H9 (cell line): ENCODE results near the gene KLK11. TPM values are rescaled to one million over a fixed set of nuclear protein-coding genes. Genes with fewer than 3 reads are reported as not detected.
A peak's percentile ranks its signal among the peaks of the same experiment; 100 is the strongest.

Source experiments
- DNase-seq: peaks from one replicate; pipeline ENCODE4 v3.0.0-alpha.2; 2017
- H2AFZ ChIP-seq: one replicate; pipeline ENCODE4 v1.6.1; 2013; ENCODE audit warnings: mild to moderate bottlenecking, low read length, control low read depth, moderate library complexity
- H2AK5ac ChIP-seq: 2 replicates; pipeline ENCODE4 v1.6.1; 2013; ENCODE audit warnings: low read length, control low read depth, mixed read lengths; ENCODE audit not compliant: insufficient read length
- H2BK120ac ChIP-seq: one replicate; pipeline ENCODE4 v1.6.1; 2013; ENCODE audit warnings: low read depth, mild to moderate bottlenecking, low read length, control low read depth, inconsistent platforms; ENCODE audit not compliant: poor library complexity, severe bottlenecking
- H2BK12ac ChIP-seq: 2 replicates; pipeline ENCODE4 v1.6.1; 2013; ENCODE audit warnings: low read length, control low read depth, mixed read lengths, low read depth; ENCODE audit not compliant: insufficient read length
- H2BK15ac ChIP-seq: 2 replicates; pipeline ENCODE4 v1.6.1; 2013; ENCODE audit warnings: low read depth, low read length, control low read depth
- H2BK20ac ChIP-seq: one replicate; pipeline ENCODE4 v1.6.1; 2013; ENCODE audit warnings: low read depth, mild to moderate bottlenecking, low read length, control low read depth, inconsistent platforms; ENCODE audit not compliant: poor library complexity, severe bottlenecking
- H2BK5ac ChIP-seq: 2 replicates; pipeline ENCODE4 v1.6.1; 2013; ENCODE audit warnings: low read length, control low read depth, mixed read lengths; ENCODE audit not compliant: insufficient read length
- H3K14ac ChIP-seq: 2 replicates; pipeline ENCODE4 v1.6.1; 2013; ENCODE audit warnings: low read length, control low read depth; ENCODE audit not compliant: insufficient read depth
- H3K18ac ChIP-seq: 2 replicates; pipeline ENCODE4 v1.6.1; 2013; ENCODE audit warnings: low read depth, mild to moderate bottlenecking, mixed read lengths, low read length, control low read depth; ENCODE audit not compliant: insufficient read length
- H3K23ac ChIP-seq: 2 replicates; pipeline ENCODE4 v1.6.1; 2013; ENCODE audit warnings: low read length, control low read depth, mixed read lengths, low read depth; ENCODE audit not compliant: insufficient read length
- H3K23me2 ChIP-seq: 2 replicates; pipeline ENCODE4 v1.6.1; 2013; ENCODE audit warnings: low read depth, mild to moderate bottlenecking, mixed read lengths, low read length, control low read depth; ENCODE audit not compliant: insufficient read length, poor library complexity, severe bottlenecking
- H3K27ac ChIP-seq: 2 replicates; pipeline ENCODE4 v1.5.1; 2013; ENCODE audit warnings: low read length, control low read depth, mixed read lengths, low read depth; ENCODE audit not compliant: insufficient read length
- H3K27me3 ChIP-seq: 2 replicates; pipeline ENCODE4 v1.6.1; 2013; ENCODE audit warnings: low read length, control low read depth, inconsistent platforms; ENCODE audit not compliant: insufficient read depth
- H3K4ac ChIP-seq: 2 replicates; pipeline ENCODE4 v1.6.1; 2013; ENCODE audit warnings: low read depth, mild to moderate bottlenecking, control low read depth, inconsistent platforms, low read length, moderate library complexity
- H3K4me1 ChIP-seq: 2 replicates; pipeline ENCODE4 v1.6.1; 2013; ENCODE audit warnings: low read length, control low read depth, inconsistent platforms; ENCODE audit not compliant: insufficient read depth
- H3K4me2 ChIP-seq: 2 replicates; pipeline ENCODE4 v1.6.1; 2013; ENCODE audit warnings: low read length, control low read depth, mixed read lengths; ENCODE audit not compliant: insufficient read length, insufficient read depth
- H3K56ac ChIP-seq: 2 replicates; pipeline ENCODE4 v1.6.1; 2013; ENCODE audit warnings: low read depth, mild to moderate bottlenecking, mixed read lengths, low read length, control low read depth; ENCODE audit not compliant: insufficient read length
- H3K79me1 ChIP-seq: 2 replicates; pipeline ENCODE4 v1.6.1; 2013; ENCODE audit warnings: low read depth, mild to moderate bottlenecking, moderate library complexity, low read length, control low read depth, inconsistent platforms; ENCODE audit not compliant: insufficient read depth, poor library complexity, severe bottlenecking
- H3K79me2 ChIP-seq: 2 replicates; pipeline ENCODE4 v1.6.1; 2013; ENCODE audit warnings: low read length, control low read depth, inconsistent platforms; ENCODE audit not compliant: insufficient read depth
- H3K9ac ChIP-seq: 2 replicates; pipeline ENCODE4 v1.6.1; 2013; ENCODE audit warnings: low read length, control low read depth, mixed read lengths; ENCODE audit not compliant: insufficient read length; ENCODE audit errors: extremely low read depth
- H3K9me3 ChIP-seq: one replicate; pipeline ENCODE4 v1.6.1; 2013; ENCODE audit warnings: low read depth, low read length, inconsistent platforms; ENCODE audit not compliant: control insufficient read depth
- H3T11ph ChIP-seq: one replicate; pipeline ENCODE4 v1.6.1; 2013; ENCODE audit warnings: mild to moderate bottlenecking, low read length, control low read depth, inconsistent platforms
- H4K20me1 ChIP-seq: one replicate; pipeline ENCODE4 v1.6.1; 2013; ENCODE audit not compliant: control insufficient read depth, insufficient read length, insufficient read depth
- H4K5ac ChIP-seq: 2 replicates; pipeline ENCODE4 v1.6.1; 2013; ENCODE audit warnings: low read depth, mild to moderate bottlenecking, mixed read lengths, low read length, control low read depth; ENCODE audit not compliant: insufficient read length
- H4K8ac ChIP-seq: replicated peaks from 2 replicates; pipeline ENCODE4 v1.6.1; 2013; ENCODE audit warnings: low read length, control low read depth, mixed read lengths, low read depth; ENCODE audit not compliant: insufficient read length
- H4K91ac ChIP-seq: 2 replicates; pipeline ENCODE4 v1.6.1; 2013; ENCODE audit warnings: low read depth, mild to moderate bottlenecking, moderate library complexity, mixed read lengths, low read length, control low read depth; ENCODE audit not compliant: insufficient read length
- H3K27ac Mint-ChIP-seq, 3 experiments: 2 replicates in 2 of 3; 3 replicates in 1 of 3; pipeline ENCODE4 v1.8.0; 2020 to 2021; ENCODE audit warnings: mixed read lengths in 3 of 3, mild to moderate bottlenecking in 1 of 3, moderate library complexity in 1 of 3
- H3K27me3 Mint-ChIP-seq: 2 replicates; pipeline ENCODE4 v1.8.0; 2021; ENCODE audit warnings: low read depth, mild to moderate bottlenecking, moderate library complexity, mixed read lengths
- H3K36me3 Mint-ChIP-seq, 3 experiments: 2 replicates in 2 of 3; 3 replicates in 1 of 3; pipeline ENCODE4 v1.8.0; 2020 to 2021; ENCODE audit warnings: low read depth in 3 of 3, mixed read lengths in 3 of 3; ENCODE audit not compliant: insufficient read depth in 1 of 3
- H3K4me1 Mint-ChIP-seq, 2 experiments: 2 replicates each; pipeline ENCODE4 v1.8.0; 2020; ENCODE audit warnings: mixed read lengths in 2 of 2
- H3K4me3 Mint-ChIP-seq, 2 experiments: 2 replicates in 1 of 2; 3 replicates in 1 of 2; pipeline ENCODE4 v1.8.0; 2020 to 2021; ENCODE audit warnings: mild to moderate bottlenecking in 2 of 2, mixed read lengths in 2 of 2, moderate library complexity in 1 of 2
- H3K9me3 Mint-ChIP-seq, 2 experiments: 2 replicates in 1 of 2; 3 replicates in 1 of 2; pipeline ENCODE4 v1.8.0; 2020; ENCODE audit warnings: mild to moderate bottlenecking in 2 of 2, mixed read lengths in 2 of 2, moderate library complexity in 1 of 2
- WGBS: extraction: QIAGEN DNeasy Blood & Tissue Kit; methylation state at CpG from one replicate; pipeline ENCODE4 v1.1.7; 2013; ENCODE audit warnings: missing lambda C conversion rate, low lambda C conversion rate, mixed read lengths; ENCODE audit not compliant: insufficient read length; ENCODE audit errors: extremely low coverage; 5-methylcytosine and 5-hydroxymethylcytosine counted together
- total RNA-seq: library from RNA; stranded (reverse); gene quantifications from 2 replicates; pipeline ENCODE4 v1.2.1, GENCODE V29; 2021
- TF ChIP-seq, protein P1 (sequence below): fragments of 200-600 bp; sonication (generic); conservative IDR thresholded peaks from 3 replicates; pipeline ENCODE4 v1.8.0; 2021; ENCODE audit warnings: antibody characterized with exemption, mild to moderate bottlenecking

Gene KLK11
- total RNA-seq, 1 experiment from 2014 or later = not detected

DNA sequence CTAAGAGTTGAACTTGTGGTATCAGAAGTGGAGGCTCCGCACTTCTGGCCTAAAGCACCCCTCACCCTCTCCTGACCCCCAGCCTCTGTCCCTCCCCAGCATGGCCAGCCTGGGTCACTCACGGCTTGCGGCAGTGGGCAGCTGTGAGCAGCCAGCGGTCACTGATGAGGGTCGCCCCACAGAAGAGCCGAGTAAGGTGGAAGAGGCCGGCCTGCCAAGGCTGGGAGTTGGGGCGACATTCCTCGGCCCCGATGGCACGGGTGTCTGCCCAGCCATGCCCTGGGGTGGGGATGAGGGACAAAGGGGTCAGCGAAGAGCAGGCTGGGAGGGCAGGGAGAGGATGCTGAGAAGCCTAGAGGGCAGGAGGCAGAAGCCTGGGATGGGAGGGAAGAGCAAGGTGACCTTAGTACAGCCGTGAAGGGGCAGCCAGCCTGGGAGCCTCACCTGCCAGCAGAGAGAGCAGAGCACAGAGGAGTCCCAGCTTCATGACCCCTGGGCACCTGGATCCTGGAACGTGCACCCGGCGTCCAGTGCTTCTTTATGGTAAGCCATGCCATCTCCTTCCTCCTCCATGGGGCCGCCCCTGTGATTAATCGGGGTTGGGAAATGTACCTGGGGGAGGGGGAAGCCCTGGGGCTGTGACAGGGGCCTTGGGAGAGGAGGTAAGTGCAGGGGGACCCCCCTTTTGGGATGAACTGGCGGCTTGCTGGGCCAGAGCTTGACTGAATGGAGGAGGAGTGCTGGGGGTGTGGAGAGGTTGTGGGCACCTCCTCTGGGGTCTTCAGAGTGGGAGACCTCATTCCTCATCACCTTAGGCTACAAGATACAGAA, 17.1 kb downstream of the KLK11 start:
- no peaks in the 10 kb centered on the region for H3K79me1 ChIP-seq
- H2BK20ac ChIP-seq = no peak overlapping the region
- H3K27ac Mint-ChIP-seq = no peak overlapping the region
- no peak overlapping the region for H3K4me2 ChIP-seq
- no peak overlapping the region for H3K9ac ChIP-seq
- H3K4me1 Mint-ChIP-seq = peaks cover 3 to 6% of the 10 kb centered on the region in 2 experiments; a peak in 3 of 4 replicates
- no peak overlapping the region for H3K4me3 Mint-ChIP-seq
- no peak overlapping the region for H2BK5ac ChIP-seq
- H2BK120ac ChIP-seq = no peak overlapping the region
- H2BK12ac ChIP-seq = no peak overlapping the region
- H3K23me2 ChIP-seq = peaks cover 3% of the 10 kb centered on the region
- no peaks in the 10 kb centered on the region for H3K4me1 ChIP-seq
- H3K4ac ChIP-seq = no peak overlapping the region
- H3K79me2 ChIP-seq = no peaks in the 10 kb centered on the region
- no peaks in the 10 kb centered on the region for H3K36me3 Mint-ChIP-seq
- H3K9me3 Mint-ChIP-seq = no peaks in the 10 kb centered on the region
- no peak overlapping the region for H4K8ac ChIP-seq
- no peak overlapping the region for H2BK15ac ChIP-seq
- no peak overlapping the region for H4K91ac ChIP-seq
- DNase-seq = no peak
- peaks cover 51% of the 10 kb centered on the region for H3K27me3 Mint-ChIP-seq
- H3K56ac ChIP-seq = no peak overlapping the region
- H2AFZ ChIP-seq = no peak overlapping the region
- TF ChIP-seq, protein P1, sequence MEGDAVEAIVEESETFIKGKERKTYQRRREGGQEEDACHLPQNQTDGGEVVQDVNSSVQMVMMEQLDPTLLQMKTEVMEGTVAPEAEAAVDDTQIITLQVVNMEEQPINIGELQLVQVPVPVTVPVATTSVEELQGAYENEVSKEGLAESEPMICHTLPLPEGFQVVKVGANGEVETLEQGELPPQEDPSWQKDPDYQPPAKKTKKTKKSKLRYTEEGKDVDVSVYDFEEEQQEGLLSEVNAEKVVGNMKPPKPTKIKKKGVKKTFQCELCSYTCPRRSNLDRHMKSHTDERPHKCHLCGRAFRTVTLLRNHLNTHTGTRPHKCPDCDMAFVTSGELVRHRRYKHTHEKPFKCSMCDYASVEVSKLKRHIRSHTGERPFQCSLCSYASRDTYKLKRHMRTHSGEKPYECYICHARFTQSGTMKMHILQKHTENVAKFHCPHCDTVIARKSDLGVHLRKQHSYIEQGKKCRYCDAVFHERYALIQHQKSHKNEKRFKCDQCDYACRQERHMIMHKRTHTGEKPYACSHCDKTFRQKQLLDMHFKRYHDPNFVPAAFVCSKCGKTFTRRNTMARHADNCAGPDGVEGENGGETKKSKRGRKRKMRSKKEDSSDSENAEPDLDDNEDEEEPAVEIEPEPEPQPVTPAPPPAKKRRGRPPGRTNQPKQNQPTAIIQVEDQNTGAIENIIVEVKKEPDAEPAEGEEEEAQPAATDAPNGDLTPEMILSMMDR = no peak
- no peak overlapping the region for H3K18ac ChIP-seq
- WGBS = no CpG with 5 or more reads among the region's 19 CpGs
- H3K27me3 ChIP-seq = no peaks in the 10 kb centered on the region
- H4K20me1 ChIP-seq = no peaks in the 10 kb centered on the region
- H3K14ac ChIP-seq = peak overlapping the region; percentile 36; the same call in 1 of the 2 replicates
- H3T11ph ChIP-seq = no peak overlapping the region
- no peak overlapping the region for H3K27ac ChIP-seq
- no peak overlapping the region for H3K23ac ChIP-seq
- H4K5ac ChIP-seq = no peak overlapping the region
- no peaks in the 10 kb centered on the region for H3K9me3 ChIP-seq
- H2AK5ac ChIP-seq = no peak overlapping the region
